ENCODE results near the gene YPEL1. TPM values are rescaled to one million over a fixed set of nuclear protein-coding genes. Genes with fewer than 3 reads are reported as not detected.
"Not testable (repeated sequence)": the region's sequence is repeated elsewhere in the genome, so short reads cannot be mapped to it uniquely, and the experiment has no call there.

Gene YPEL1
- total RNA-seq, 1 donor from 2014 or later = 2.2 TPM

- DNase-seq (ENCODE audit: low spot score) = no peak
Observed at GRCh38 chr22:21701384-21701971, 34.1 kb downstream of the YPEL1 start.

DNA sequence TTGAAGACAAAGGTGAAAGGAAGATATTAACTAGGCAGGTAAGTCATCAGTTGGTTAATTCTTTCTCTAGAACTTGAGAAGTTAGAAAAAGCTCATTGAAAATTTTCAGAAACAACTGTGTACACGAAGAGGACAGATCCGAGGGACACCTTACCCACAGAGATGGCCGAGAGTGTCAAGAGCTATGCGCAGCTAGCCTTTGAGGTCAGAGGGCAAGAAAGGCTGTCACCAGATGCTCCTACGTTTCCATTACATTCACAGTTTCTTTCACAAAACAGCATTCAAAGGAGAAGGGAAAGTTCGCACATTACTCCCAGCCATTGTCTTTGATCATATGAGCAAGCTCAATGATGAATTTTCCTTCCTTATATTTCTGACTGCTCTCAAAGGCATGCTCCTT is 34.8 kb downstream of the YPEL1 start:
- DNase-seq (ENCODE audit: low spot score) = no peak

DNA sequence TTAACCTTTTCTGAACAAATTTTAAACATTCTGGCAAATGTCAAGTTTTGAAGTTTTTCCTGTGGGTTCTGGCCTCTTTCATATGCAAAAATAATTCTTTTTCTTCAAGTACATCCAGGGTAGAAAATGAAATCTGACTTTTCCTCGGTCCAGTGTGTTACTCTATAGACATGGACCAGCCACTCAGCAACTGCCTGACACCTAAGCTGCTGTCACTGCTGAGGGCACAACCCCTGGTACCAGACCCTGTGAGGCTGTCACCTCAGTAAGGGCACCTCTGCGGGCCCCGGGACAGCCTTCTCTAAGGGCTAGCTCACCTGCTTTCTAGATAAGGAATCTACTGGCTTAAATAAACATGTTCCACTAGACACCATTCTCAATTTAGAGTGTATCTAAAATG is 36.0 kb downstream of the YPEL1 start:
- no peak for DNase-seq (ENCODE audit: low spot score)

- DNase-seq (ENCODE audit: low spot score) = no peak
Observed at GRCh38 chr22:21698430-21699329, 36.9 kb downstream of the YPEL1 start.

DNA sequence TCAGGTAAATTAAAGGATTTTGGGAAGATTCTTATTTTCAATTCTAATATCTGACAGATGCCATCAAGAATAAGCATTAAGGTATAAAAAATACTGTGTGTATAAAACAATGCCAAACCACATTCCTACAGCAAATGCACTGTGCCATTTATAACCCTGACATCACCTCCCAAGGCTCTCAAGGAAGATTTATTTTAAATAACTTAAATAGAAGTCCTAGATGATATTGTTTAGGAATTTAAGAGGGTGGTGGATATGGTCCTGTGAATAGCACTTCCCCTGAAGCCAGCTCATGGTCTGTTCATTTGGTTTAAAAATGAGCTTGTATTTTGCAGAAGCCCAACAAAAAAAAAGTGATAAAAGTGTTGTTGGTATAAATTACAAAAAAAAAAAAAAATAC is 37.7 kb downstream of the YPEL1 start:
- no peak for DNase-seq (ENCODE audit: low spot score)

GRCh38 chr22:21697021-21697771 is 38.4 kb downstream of the YPEL1 start:
- DNase-seq (ENCODE audit: low spot score) = no peak

GRCh38 chr22:21696115-21696514 is 39.5 kb downstream of the YPEL1 start:
- no peak for DNase-seq (ENCODE audit: low spot score)

DNA sequence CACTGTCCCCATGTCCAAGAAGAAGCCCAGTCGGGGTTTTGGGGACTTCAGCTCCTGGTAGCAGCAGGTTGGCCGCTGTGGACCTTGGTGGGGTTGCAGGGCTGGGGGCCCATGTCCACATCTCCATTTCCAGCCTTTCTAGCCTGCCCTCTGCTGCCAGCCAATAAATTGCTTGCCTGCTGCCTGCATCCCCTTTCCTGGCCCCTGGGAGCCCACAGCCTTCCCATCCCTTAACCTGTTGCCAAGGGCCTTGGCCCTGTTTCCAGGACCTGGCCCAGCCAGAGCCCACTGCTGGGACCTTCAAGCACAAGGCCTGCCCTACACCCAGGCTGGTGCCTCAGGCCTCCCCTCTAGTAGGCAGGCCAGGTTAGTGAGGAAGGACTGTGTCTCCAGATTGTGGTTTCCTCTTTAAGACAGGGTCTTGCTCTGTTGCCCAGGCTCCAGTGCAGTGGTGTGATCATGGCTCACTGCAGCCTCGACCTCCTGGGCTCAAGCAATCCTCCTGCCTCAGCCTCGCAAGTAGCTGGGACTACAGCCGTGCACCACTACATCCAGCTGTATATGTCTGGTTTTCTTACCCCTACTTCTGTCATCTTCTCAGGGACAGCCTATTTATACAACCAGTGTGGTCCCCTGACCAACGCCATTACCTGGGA is 40.0 kb downstream of the YPEL1 start:
- DNase-seq (ENCODE audit: low spot score) = no peak

- DNase-seq (ENCODE audit: low spot score) = no peak
Observed at GRCh38 chr22:21694795-21695429, 40.7 kb downstream of the YPEL1 start.

DNA sequence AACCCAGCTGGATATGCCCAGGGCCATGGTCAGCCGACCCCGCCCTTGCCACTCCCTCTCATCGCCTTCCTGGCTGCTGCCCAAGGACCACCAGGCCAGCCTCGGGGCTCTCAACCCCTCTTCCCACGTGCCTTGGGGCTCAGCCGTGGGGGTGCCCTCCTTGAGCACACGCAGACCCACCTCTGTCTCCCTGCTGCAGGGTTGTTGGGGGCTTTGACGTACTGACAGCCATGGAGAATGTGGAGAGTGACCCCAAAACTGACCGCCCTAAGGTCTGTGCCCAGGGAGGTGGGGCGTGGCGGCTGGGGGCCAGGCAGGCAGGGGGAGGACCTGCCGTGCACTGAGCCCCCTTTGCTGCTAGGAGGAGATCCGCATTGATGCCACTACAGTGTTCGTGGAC is 41.2 kb downstream of the YPEL1 start:
- DNase-seq (ENCODE audit: low spot score) = no peak

DNA sequence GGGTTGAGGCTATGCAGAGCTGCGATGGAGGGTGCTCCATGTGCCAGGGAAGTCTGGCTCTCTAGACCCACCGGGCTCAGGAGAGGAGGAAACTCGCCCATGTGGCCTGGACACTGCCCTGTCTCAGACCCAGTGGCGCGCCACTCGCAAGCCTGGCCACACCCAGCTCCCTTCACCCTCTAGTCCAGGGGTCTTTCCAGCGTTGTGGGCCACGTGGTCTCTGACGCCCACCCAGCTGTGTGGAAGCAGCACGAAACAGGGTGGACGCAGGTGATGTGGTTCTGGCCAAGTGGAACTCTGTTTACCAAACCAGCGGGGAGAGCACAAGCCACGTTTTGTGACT is 41.6 kb downstream of the YPEL1 start:
- DNase-seq (ENCODE audit: low spot score) = no peak

DNA sequence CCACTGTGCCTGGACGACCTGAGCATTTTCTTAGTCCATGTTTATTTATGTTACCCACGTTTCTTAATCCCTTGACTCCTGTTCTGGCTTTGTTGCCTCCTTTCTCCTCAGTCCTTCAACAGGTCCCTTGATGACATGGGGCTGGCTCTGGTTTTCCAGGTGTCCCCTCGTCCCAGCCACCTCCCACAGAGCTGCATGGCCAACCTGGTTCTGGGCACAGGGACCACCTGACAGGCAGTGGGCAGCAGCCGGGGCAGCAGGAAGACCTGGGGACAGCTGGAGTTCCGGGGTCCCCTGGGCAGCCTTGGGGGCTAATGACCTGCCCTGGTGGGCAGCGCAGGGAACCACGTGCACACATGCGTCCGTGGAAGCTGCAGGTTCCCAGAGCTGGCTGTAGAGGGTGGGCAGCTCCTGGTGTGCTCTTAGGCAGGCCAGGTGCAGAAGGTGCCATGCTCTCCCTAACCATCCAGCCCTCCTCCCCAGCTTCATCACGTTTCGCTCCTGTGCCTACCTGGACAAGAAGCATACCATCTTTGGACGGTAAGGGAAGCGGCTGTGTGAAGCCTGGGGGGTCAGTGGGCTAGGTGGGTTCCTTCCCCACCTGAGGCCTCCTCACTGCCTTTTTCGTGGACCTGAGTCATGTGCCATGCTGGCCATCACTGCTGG is 42.1 kb downstream of the YPEL1 start:
- no peak for DNase-seq (ENCODE audit: low spot score)

- DNase-seq (ENCODE audit: low spot score) = not testable (repeated sequence)
Observed at GRCh38 chr22:21692856-21693255, 42.7 kb downstream of the YPEL1 start.

DNA sequence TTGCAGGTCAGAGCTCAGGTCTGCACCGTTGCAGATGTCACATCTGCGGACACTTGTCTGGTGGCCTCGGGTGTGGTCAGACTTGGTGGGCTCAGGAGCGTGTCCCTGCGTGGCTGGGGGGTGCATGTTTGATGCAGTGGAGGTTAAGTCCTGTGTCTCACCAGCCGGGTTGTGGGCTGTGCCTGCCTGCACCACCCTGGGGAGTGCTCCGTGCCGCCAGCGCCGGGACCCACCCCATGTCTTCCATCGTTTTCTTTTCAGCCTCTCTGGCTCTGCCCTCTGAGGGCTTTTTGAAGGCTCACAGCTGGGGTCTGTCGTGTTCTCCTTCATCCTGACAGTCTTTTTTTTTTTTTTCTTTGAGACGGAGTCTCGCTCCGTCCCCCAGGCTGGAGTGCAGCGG is 43.8 kb downstream of the YPEL1 start:
- no peak for DNase-seq (ENCODE audit: low spot score)

- no peak for DNase-seq (ENCODE audit: low spot score)
Observed at GRCh38 chr22:21690401-21690801, 45.2 kb downstream of the YPEL1 start.

- no peak for DNase-seq (ENCODE audit: low spot score)
Observed at GRCh38 chr22:21688706-21689381, 46.8 kb downstream of the YPEL1 start.

GRCh38 chr22:21688341-21688705 is 47.3 kb downstream of the YPEL1 start:
- no peak for DNase-seq (ENCODE audit: low spot score)

GRCh38 chr22:21687685-21688259 is 47.8 kb downstream of the YPEL1 start:
- no peak for DNase-seq (ENCODE audit: low spot score)

DNA sequence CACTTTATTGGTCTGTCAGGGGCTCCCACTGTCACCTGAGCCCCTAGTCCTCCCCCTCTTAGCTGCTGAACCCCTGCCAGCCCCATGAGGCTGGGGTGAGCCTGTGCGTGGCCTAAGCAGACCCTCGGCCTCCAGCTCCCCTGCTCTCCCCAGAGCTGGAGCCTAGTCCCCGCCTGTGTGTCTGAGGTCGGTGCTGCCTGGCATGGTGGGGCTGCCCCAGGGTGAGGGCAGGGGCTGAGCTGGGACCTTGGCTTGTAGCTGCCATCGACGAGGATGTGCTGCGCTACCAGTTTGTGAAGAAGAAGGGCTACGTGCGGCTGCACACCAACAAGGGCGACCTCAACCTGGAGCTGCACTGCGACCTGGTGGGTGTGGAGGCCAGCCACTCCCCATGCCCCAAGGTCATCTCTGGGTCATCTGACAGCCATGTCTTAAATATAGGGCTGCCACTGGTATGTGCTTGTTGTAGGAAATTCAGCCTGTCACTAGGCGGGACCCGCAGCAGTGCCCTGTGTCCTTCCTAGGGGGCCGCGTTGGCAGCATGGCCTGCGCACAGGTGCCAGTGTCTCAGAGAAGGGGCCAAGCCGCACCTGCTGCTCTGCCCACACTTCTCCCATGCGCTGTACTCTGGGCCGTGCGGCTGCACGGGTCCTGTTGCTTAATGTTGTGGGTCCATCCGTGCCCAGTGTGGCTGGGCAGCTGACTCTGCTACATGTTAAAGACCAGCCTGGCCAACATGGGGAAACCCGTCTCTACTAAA is 48.8 kb downstream of the YPEL1 start:
- DNase-seq (ENCODE audit: low spot score) = no peak
